H1 (cell line): ENCODE measurements around the gene SCAPER. TPM values are rescaled to one million over a fixed set of nuclear protein-coding genes. Genes with fewer than 3 reads are reported as not detected.

Experiments
- CTCF ChIA-PET: fragments of 300-600 bp; sonication (Branson Sonifier 250); formaldehyde crosslinking; loops from one replicate; lab custom pipeline; 2021; ENCODE audit not compliant: partially characterized antibody; lab: Charles Lee
- POLR2A ChIA-PET: fragments of 300-600 bp; sonication (Branson Sonifier 250); formaldehyde crosslinking; loops from one replicate; lab custom pipeline; 2021; ENCODE audit warnings: inconsistent platforms; ENCODE audit not compliant: partially characterized antibody; lab: Charles Lee
- DNase-seq, 2 experiments: peaks; one replicate each; pipeline versions ENCODE4 v3.0.0 to v3.0.0-alpha.2; 2010 to 2022; ENCODE audit warnings: low spot score in 2 of 2, low read depth in 1 of 2, mixed read lengths in 1 of 2
- FAIRE-seq: peaks from 2 replicates; lab custom pipeline; 2011; peaks lifted over from hg19 to GRCh38; lab: Jason Lieb, UNC
- H2AFZ ChIP-seq: 2 replicates; pipeline ENCODE4 v1.8.1; 2012; ENCODE audit warnings: low read length, inconsistent platforms
- H2AK5ac ChIP-seq: 2 replicates; pipeline ENCODE4 v1.6.1; 2013; ENCODE audit warnings: low read depth, low read length
- H2BK120ac ChIP-seq: replicated peaks from 2 replicates; pipeline ENCODE3; 2013; ENCODE audit warnings: low read depth, low read length, inconsistent platforms
- H2BK12ac ChIP-seq: 2 replicates; pipeline ENCODE4 v1.6.1; 2013; ENCODE audit warnings: low read depth, low read length
- H2BK15ac ChIP-seq: 2 replicates; pipeline ENCODE4 v1.6.1; 2013; ENCODE audit warnings: low read length
- H2BK20ac ChIP-seq: 2 replicates; pipeline ENCODE4 v1.6.1; 2013; ENCODE audit warnings: low read length
- H2BK5ac ChIP-seq: 2 replicates; pipeline ENCODE4 v1.6.1; 2013; ENCODE audit warnings: low read depth, low read length
- H3K14ac ChIP-seq: 2 replicates; pipeline ENCODE4 v1.6.1; 2013; ENCODE audit warnings: inconsistent platforms; ENCODE audit not compliant: insufficient read length
- H3K18ac ChIP-seq: 2 replicates; pipeline ENCODE4 v1.6.1; 2013; ENCODE audit warnings: low read length; ENCODE audit errors: extremely low read depth
- H3K23ac ChIP-seq: 2 replicates; pipeline ENCODE4 v1.6.1; 2013; ENCODE audit warnings: inconsistent platforms; ENCODE audit not compliant: insufficient read length
- H3K23me2 ChIP-seq: 2 replicates; pipeline ENCODE4 v1.6.1; 2013; ENCODE audit warnings: low read depth, low read length
- H3K27ac ChIP-seq: 2 replicates; pipeline ENCODE4 v1.6.1; 2011; ENCODE audit warnings: low read depth, low read length, inconsistent platforms
- H3K27me3 ChIP-seq, 4 experiments: replicated peaks in 1 of 4; 1 replicate in 1 of 4; 2 replicates in 3 of 4; pipeline versions ENCODE4 v1.6.1 to v1.8.1; 2011 to 2013; ENCODE audit warnings: low read length in 3 of 4, mild to moderate bottlenecking in 3 of 4, inconsistent platforms in 2 of 4, mixed read lengths in 2 of 4, moderate library complexity in 1 of 4; ENCODE audit not compliant: control insufficient read depth in 3 of 4, insufficient read depth in 3 of 4; ENCODE audit errors: extremely low read depth in 1 of 4
- H3K36me3 ChIP-seq, 4 experiments: 2 replicates each; pipeline versions ENCODE4 v1.6.1 to v1.8.1; 2011 to 2013; ENCODE audit warnings: mild to moderate bottlenecking in 4 of 4, low read length in 3 of 4, moderate library complexity in 2 of 4, control low read depth in 1 of 4, inconsistent platforms in 1 of 4; ENCODE audit not compliant: insufficient read depth in 4 of 4, control insufficient read depth in 2 of 4
- H3K4ac ChIP-seq: replicated peaks from 2 replicates; pipeline ENCODE3; 2013; ENCODE audit warnings: low read length, low read depth, mixed read lengths, inconsistent platforms; ENCODE audit not compliant: insufficient read length
- H3K4me1 ChIP-seq, 4 experiments: replicated peaks in 1 of 4; 1 replicate in 1 of 4; 2 replicates in 3 of 4; pipeline versions ENCODE4 v1.6.1 to v1.8.1; 2011 to 2013; ENCODE audit warnings: low read length in 3 of 4, inconsistent platforms in 2 of 4, mixed read lengths in 1 of 4; ENCODE audit not compliant: insufficient read depth in 4 of 4, control insufficient read depth in 3 of 4
- H3K4me2 ChIP-seq, 2 experiments: 2 replicates each; pipeline versions ENCODE4 v1.6.1 to v1.8.1; 2011 to 2013; ENCODE audit warnings: low read depth in 2 of 2, low read length in 2 of 2, control low read depth in 1 of 2, inconsistent platforms in 1 of 2, mild to moderate bottlenecking in 1 of 2; ENCODE audit not compliant: insufficient read depth in 1 of 2
- H3K4me3 ChIP-seq, 4 experiments: fragments of 200-600, 300-600 bp in 1 of 4; sonication (generic), shearing (Covaris generic), sonication (Bioruptor Twin) in 1 of 4; 2 replicates each; pipeline versions ENCODE4 v1.5.1 to v1.8.1; 2011 to 2016; ENCODE audit warnings: low read length in 4 of 4, low read depth in 3 of 4, control low read depth in 2 of 4, inconsistent platforms in 2 of 4, mild to moderate bottlenecking in 2 of 4, mixed read lengths in 1 of 4, moderate library complexity in 1 of 4; ENCODE audit not compliant: insufficient read depth in 2 of 4; ENCODE audit errors: extremely low read depth in 1 of 4
- H3K56ac ChIP-seq: replicated peaks from 2 replicates; pipeline ENCODE3; 2013; ENCODE audit warnings: low read depth, mild to moderate bottlenecking, mixed read lengths, low read length, inconsistent platforms; ENCODE audit not compliant: insufficient read length
- H3K79me1 ChIP-seq: 2 replicates; pipeline ENCODE4 v1.6.1; 2013; ENCODE audit warnings: low read depth, low read length, control low read depth
- H3K79me2 ChIP-seq, 2 experiments: 2 replicates each; pipeline versions ENCODE4 v1.6.1 to v1.8.1; 2012 to 2013; ENCODE audit warnings: low read length in 2 of 2, mild to moderate bottlenecking in 2 of 2, inconsistent platforms in 1 of 2; ENCODE audit not compliant: insufficient read depth in 2 of 2, control insufficient read depth in 1 of 2
- H3K9ac ChIP-seq, 4 experiments: replicated peaks in 1 of 4; 1 replicate in 1 of 4; 2 replicates in 3 of 4; pipeline versions ENCODE4 v1.6.1 to v1.8.1; 2011 to 2013; ENCODE audit warnings: low read depth in 3 of 4, low read length in 3 of 4, control low read depth in 2 of 4, mild to moderate bottlenecking in 2 of 4, moderate library complexity in 2 of 4, inconsistent platforms in 1 of 4; ENCODE audit errors: extremely low read depth in 1 of 4
- H3K9me3 ChIP-seq, 2 experiments: 2 replicates each; pipeline versions ENCODE4 v1.6.1 to v1.8.1; 2012 to 2013; ENCODE audit warnings: mild to moderate bottlenecking in 2 of 2, moderate library complexity in 2 of 2, control low read depth in 1 of 2, inconsistent platforms in 1 of 2, low read depth in 1 of 2, low read length in 1 of 2, mixed read lengths in 1 of 2; ENCODE audit not compliant: insufficient read depth in 2 of 2
- H4K20me1 ChIP-seq, 2 experiments: replicated peaks in 1 of 2; 2 replicates each; pipeline versions ENCODE3 to v1.8.1; 2011 to 2013; ENCODE audit warnings: inconsistent platforms in 2 of 2, low read length in 2 of 2, mild to moderate bottlenecking in 1 of 2; ENCODE audit not compliant: insufficient read depth in 2 of 2, control insufficient read depth in 1 of 2
- H4K5ac ChIP-seq: 2 replicates; pipeline ENCODE4 v1.6.1; 2013; ENCODE audit warnings: low read length, low read depth, mixed read lengths, inconsistent platforms; ENCODE audit not compliant: insufficient read length
- H4K8ac ChIP-seq: 2 replicates; pipeline ENCODE4 v1.8.0; 2013; ENCODE audit warnings: mild to moderate bottlenecking, moderate library complexity, low read length, inconsistent platforms; ENCODE audit not compliant: insufficient read depth; ENCODE audit errors: extremely low read depth
- H4K91ac ChIP-seq: replicated peaks from 2 replicates; pipeline ENCODE3; 2013; ENCODE audit warnings: low read length, mixed read lengths, inconsistent platforms; ENCODE audit not compliant: insufficient read length
- BACH1 ChIP-seq: IDR thresholded peaks from 2 replicates; pipeline ENCODE4 v1.6.1; 2012; ENCODE audit warnings: low read length, improper control_type of control experiment
- CBX8 ChIP-seq: fragments of 300-800, 300-1000 bp; sonication (generic); IDR thresholded peaks from 2 replicates; pipeline ENCODE4 v1.7.1; 2016; ENCODE audit warnings: low read depth, low read length, borderline replicate concordance
- CEBPB ChIP-seq: IDR thresholded peaks from 2 replicates; pipeline ENCODE4 v1.6.1; 2012; ENCODE audit warnings: low read depth, low read length
- KDM4A ChIP-seq: IDR thresholded peaks from one replicate; pipeline ENCODE4 v1.7.1; 2012; ENCODE audit warnings: low read depth, mild to moderate bottlenecking, moderate library complexity, low read length, inconsistent platforms; ENCODE audit not compliant: severe bottlenecking
- MAFK ChIP-seq: IDR thresholded peaks from 2 replicates; pipeline ENCODE4 v1.6.1; 2012; ENCODE audit warnings: low read depth, mild to moderate bottlenecking, improper control_type of control experiment, low read length
- PHF8 ChIP-seq: fragments of 200-600 bp; sonication (generic); conservative IDR thresholded peaks from 2 replicates; pipeline ENCODE4 v1.7.1; 2012; ENCODE audit warnings: low read depth, mild to moderate bottlenecking, inconsistent platforms, low read length, moderate library complexity
- SAP30 ChIP-seq: fragments of 300-600 bp; sonication (generic); IDR thresholded peaks from 2 replicates; pipeline ENCODE4 v1.7.1; 2012; ENCODE audit warnings: low read length, moderate library complexity, mild to moderate bottlenecking, inconsistent platforms; ENCODE audit not compliant: insufficient read depth, insufficient replicate concordance
- SP4 ChIP-seq: IDR thresholded peaks from 2 replicates; pipeline ENCODE4 v1.6.1; 2012; ENCODE audit warnings: low read length, inconsistent platforms
- TCF12 ChIP-seq: IDR thresholded peaks from 2 replicates; pipeline ENCODE4 v1.6.1; 2011; ENCODE audit warnings: low read depth, mild to moderate bottlenecking, low read length
- WGBS, 2 experiments: shearing (Covaris generic) in 1 of 2; methylation state at CpG; one replicate each; pipeline versions ENCODE4 v1.1.6 to v1.1.7; 2013 to 2015; ENCODE audit warnings: low lambda C conversion rate in 2 of 2, mixed read lengths in 2 of 2, inconsistent platforms in 1 of 2, low coverage in 1 of 2, missing lambda C conversion rate in 1 of 2; ENCODE audit not compliant: insufficient replicate concordance in 2 of 2, insufficient coverage in 1 of 2, insufficient read length in 1 of 2; ENCODE audit errors: extremely low coverage in 1 of 2, missing lambda C conversion rate in 1 of 2; 5-methylcytosine and 5-hydroxymethylcytosine counted together
- polyA plus RNA-seq, 7 experiments: library from polyadenylated mRNA; depleted of rRNA in 3 of 7; stranded (reverse) in 5 of 7; unstranded in 2 of 7; fragments of >200 nt in 5 of 7; fragments of 200-250 nt in 2 of 7; gene quantifications; 1 replicate in 5 of 7; 2 replicates in 1 of 7; 4 replicates in 1 of 7; pipeline versions ENCODE4 v1.2.1 to v1.2.3, GENCODE V29; 2011 to 2013; ENCODE audit warnings: missing spikeins in 2 of 7, mixed read lengths in 2 of 7
- total RNA-seq: library from RNA; stranded (reverse); fragmentation: NEBNext Ultra II Directional; extraction: Animal tissue kit (Norgen Biotek cat#: 25700); gene quantifications from 2 replicates; pipeline ENCODE4 v1.2.1, GENCODE V29; 2021
- TF ChIP-seq, protein P1 (sequence below): IDR thresholded peaks from 2 replicates; pipeline ENCODE4 v1.6.1; 2011; ENCODE audit warnings: low read length, improper control_type of control experiment

Gene SCAPER
- total and polyA plus RNA-seq, 2 of the 8 experiments (the other 6 are each of a cell fraction or from before 2014, with no cell fraction given) = 1.6 to 6.8 TPM

DNA sequence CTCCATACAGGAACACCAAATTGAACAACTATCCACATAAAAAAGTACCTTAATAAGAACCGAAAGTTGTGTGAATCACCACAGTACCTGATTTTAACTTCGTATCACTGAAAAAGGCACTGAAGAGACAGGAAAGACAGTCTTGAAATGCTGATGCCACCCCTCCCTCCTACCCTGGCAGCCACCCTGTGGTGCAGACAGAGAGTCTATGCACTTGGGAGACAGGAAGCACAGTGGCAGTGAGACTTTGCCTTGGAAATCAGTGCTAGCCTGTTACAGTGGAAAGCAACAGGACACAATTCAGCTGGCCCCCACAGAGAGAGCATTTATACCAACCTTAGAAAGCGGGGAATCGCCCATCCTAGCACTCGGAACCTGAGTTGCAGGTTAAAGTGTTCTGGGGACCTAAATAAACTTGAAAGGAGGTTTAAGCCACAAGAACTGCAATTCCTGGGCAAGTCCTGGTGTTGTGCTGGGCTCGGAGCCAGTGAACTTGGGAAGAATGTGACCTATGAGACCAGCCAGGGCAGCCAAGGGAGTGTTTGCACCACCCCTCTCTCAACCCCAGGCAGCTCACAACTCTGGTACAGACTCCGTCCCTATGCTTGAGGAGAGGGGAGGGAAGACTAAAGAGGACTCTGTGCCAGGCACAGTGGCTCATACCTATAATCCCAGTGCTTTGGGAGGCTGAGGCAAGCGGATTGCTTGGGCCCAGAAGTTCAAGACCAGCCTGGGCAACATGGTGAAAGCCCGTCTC, 328.4 kb downstream of the SCAPER start:
- TF ChIP-seq MAFK (no peak), BACH1 (no peak), SP4 (no peak), SAP30 (no peak), KDM4A (no peak), CBX8 (no peak), PHF8 (no peak), TCF12 (no peak), CEBPB (no peak)
- TF ChIP-seq, protein P1, sequence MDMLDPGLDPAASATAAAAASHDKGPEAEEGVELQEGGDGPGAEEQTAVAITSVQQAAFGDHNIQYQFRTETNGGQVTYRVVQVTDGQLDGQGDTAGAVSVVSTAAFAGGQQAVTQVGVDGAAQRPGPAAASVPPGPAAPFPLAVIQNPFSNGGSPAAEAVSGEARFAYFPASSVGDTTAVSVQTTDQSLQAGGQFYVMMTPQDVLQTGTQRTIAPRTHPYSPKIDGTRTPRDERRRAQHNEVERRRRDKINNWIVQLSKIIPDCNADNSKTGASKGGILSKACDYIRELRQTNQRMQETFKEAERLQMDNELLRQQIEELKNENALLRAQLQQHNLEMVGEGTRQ = no peak
- no peak overlapping the region for H2BK5ac ChIP-seq
- ChIA-PET CTCF (interaction anchor here (0.6 to 2.1 kb wide), 3 partner anchors 48 to 330 kb away, joined by 3 to 5 read pairs (median 3); no protein-coding TSS in a partner anchor), POLR2A (no interaction called here)
- no peak overlapping the region for H3K18ac ChIP-seq
- H2BK15ac ChIP-seq = no peak overlapping the region
- no peak overlapping the region for H3K14ac ChIP-seq
- no peak overlapping the region for H3K4me2 ChIP-seq
- H3K4me1 ChIP-seq = no peaks in the 10 kb centered on the region
- no peaks in the 10 kb centered on the region for H3K27me3 ChIP-seq
- H3K9ac ChIP-seq = no peak overlapping the region
- no peaks in the 10 kb centered on the region for H3K79me2 ChIP-seq
- no peak overlapping the region for H4K91ac ChIP-seq
- H3K4ac ChIP-seq = no peak overlapping the region
- 93% methylated on average over 8 of the region's 9 CpGs; no CpG with 5 or more reads in 1 of the 2 experiments for WGBS, 2 experiments
- H2BK20ac ChIP-seq = no peak overlapping the region
- no peak overlapping the region for H2AFZ ChIP-seq
- no peak overlapping the region for H2BK120ac ChIP-seq
- H3K27ac ChIP-seq = no peak overlapping the region
- FAIRE-seq (no peak), DNase-seq (no peak)
- no peak overlapping the region for H3K56ac ChIP-seq
- H3K9me3 ChIP-seq = no peaks in the 10 kb centered on the region
- no peak overlapping the region for H3K4me3 ChIP-seq
- H2AK5ac ChIP-seq = no peak overlapping the region
- no peak overlapping the region for H3K23ac ChIP-seq
- no peak overlapping the region; the same call in 1 of the 2 replicates for H4K8ac ChIP-seq
- no peaks in the 10 kb centered on the region for H4K20me1 ChIP-seq
- no peak overlapping the region for H2BK12ac ChIP-seq
- no peaks in the 10 kb centered on the region for H3K79me1 ChIP-seq
- no peaks in the 10 kb centered on the region for H3K36me3 ChIP-seq
- H4K5ac ChIP-seq = no peak overlapping the region
- H3K23me2 ChIP-seq = no peaks in the 10 kb centered on the region
